HG03342 (cell line): Measurements from ENCODE around the gene ASMTL.
A peak's percentile ranks its signal among the peaks of the same experiment; 100 is the strongest.
"Not testable (repeated sequence)": the region's sequence is repeated elsewhere in the genome, so short reads cannot be mapped to it uniquely, and the experiment has no call there.

Source experiments
- ATAC-seq: cut with Tn5 transposase; IDR thresholded peaks from one replicate; pipeline ENCODE4 v1.9.1; 2021; ENCODE audit warnings: mild to moderate bottlenecking, moderate library complexity; ENCODE audit not compliant: unreplicated experiment

Gene ASMTL

GRCh38 chrX:1452516-1453394 is at the start of gene ASMTL:
ASMTL (minus strand) TSS chrX:1452909; CDS start chrX:1452840, 69 bp downstream.
- ATAC-seq: peak; percentile 62

- ATAC-seq: peak; percentile 64
Measured at GRCh38 chrX:1502241-1502640, 49.5 kb upstream of the ASMTL start.

- ATAC-seq: peak; percentile 68
Measured at GRCh38 chrX:1500701-1501624, 48.3 kb upstream of the ASMTL start.

GRCh38 chrX:1496076-1496475 is 43.4 kb upstream of the ASMTL start:
- no peak for ATAC-seq

GRCh38 chrX:1493877-1494510 is 41.3 kb upstream of the ASMTL start:
- ATAC-seq: peak; percentile 58

- ATAC-seq: peak; percentile 5
Measured at GRCh38 chrX:1493412-1493811, 40.7 kb upstream of the ASMTL start.

- ATAC-seq: no peak
Measured at GRCh38 chrX:1492421-1493012, 39.8 kb upstream of the ASMTL start.

GRCh38 chrX:1491851-1492349 is 39.2 kb upstream of the ASMTL start:
- ATAC-seq: peak; percentile 84

- not testable (repeated sequence) for ATAC-seq
Measured at GRCh38 chrX:1491248-1491647, 38.5 kb upstream of the ASMTL start.

- ATAC-seq: not testable (repeated sequence)
Measured at GRCh38 chrX:1490723-1491122, 38.0 kb upstream of the ASMTL start.

- ATAC-seq: not testable (repeated sequence)
Measured at GRCh38 chrX:1489354-1489753, 36.6 kb upstream of the ASMTL start.

- ATAC-seq: no peak
Measured at GRCh38 chrX:1488745-1489144, 36.0 kb upstream of the ASMTL start.

- ATAC-seq: no peak
Measured at GRCh38 chrX:1488141-1488540, 35.4 kb upstream of the ASMTL start.

- ATAC-seq: no peak
Measured at GRCh38 chrX:1487401-1487800, 34.7 kb upstream of the ASMTL start.

GRCh38 chrX:1486749-1487361 is 34.1 kb upstream of the ASMTL start:
- ATAC-seq: no peak

- no peak for ATAC-seq
Measured at GRCh38 chrX:1486177-1486576, 33.5 kb upstream of the ASMTL start.

GRCh38 chrX:1485033-1485432 is 32.3 kb upstream of the ASMTL start:
- no peak for ATAC-seq

GRCh38 chrX:1484638-1485019 is 31.9 kb upstream of the ASMTL start:
- ATAC-seq: peak; percentile 2

- peak; percentile 64 for ATAC-seq
Measured at GRCh38 chrX:1483843-1484637, 31.3 kb upstream of the ASMTL start.
